PFSK-1 (cell line): Measurements from ENCODE around the gene MUC4.

Source experiments
- FOXP2 ChIP-seq: optimal IDR thresholded peaks from 2 replicates; pipeline ENCODE3; 2011; ENCODE audit warnings: borderline replicate concordance, control low read depth, inconsistent platforms; ENCODE audit not compliant: insufficient read depth; ENCODE audit errors: extremely low read length, extremely low read depth
- POLR2AphosphoS5 ChIP-seq: IDR thresholded peaks from 2 replicates; pipeline ENCODE4 v1.6.1; 2012; ENCODE audit warnings: low read depth, mild to moderate bottlenecking, control low read depth, low read length, moderate library complexity
- SIN3A ChIP-seq: IDR thresholded peaks from 2 replicates; pipeline ENCODE4 v1.6.1; 2012; ENCODE audit warnings: mild to moderate bottlenecking, low read length, moderate library complexity, borderline replicate concordance; ENCODE audit not compliant: insufficient read depth
- TAF1 ChIP-seq: IDR thresholded peaks from 2 replicates; pipeline ENCODE4 v1.6.1; 2012; ENCODE audit warnings: low read length, control low read depth, borderline replicate concordance; ENCODE audit not compliant: insufficient read depth
- TF ChIP-seq, protein P1 (sequence below), 2 experiments: IDR thresholded peaks; 2 replicates each; pipeline versions ENCODE4 v1.6.1 to v1.8.0; 2011 to 2012; ENCODE audit warnings: low read depth in 2 of 2, low read length in 2 of 2, control low read depth in 1 of 2, inconsistent platforms in 1 of 2, mild to moderate bottlenecking in 1 of 2, moderate library complexity in 1 of 2; ENCODE audit not compliant: insufficient read depth in 1 of 2

DNA sequence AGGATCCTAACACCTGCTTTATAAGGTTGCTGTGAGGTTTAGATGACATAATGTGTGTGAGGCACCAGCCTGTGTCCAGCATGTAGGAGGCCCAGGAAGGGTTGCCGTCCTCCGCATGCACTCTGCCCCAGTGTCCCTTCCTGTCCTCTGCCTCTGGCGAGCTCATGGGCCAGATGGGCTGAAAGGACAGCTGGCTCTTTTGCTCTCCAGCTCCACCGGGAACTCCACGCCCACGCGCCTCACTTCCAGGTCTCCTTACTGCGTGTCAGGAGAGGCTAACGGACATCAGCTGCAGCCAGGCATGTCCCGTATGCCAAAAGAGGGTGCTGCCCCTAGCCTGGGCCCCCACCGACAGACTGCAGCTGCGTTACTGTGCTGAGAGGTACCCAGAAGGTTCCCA is 78.8 kb downstream of the MUC4 start:
- TF ChIP-seq, protein P1, sequence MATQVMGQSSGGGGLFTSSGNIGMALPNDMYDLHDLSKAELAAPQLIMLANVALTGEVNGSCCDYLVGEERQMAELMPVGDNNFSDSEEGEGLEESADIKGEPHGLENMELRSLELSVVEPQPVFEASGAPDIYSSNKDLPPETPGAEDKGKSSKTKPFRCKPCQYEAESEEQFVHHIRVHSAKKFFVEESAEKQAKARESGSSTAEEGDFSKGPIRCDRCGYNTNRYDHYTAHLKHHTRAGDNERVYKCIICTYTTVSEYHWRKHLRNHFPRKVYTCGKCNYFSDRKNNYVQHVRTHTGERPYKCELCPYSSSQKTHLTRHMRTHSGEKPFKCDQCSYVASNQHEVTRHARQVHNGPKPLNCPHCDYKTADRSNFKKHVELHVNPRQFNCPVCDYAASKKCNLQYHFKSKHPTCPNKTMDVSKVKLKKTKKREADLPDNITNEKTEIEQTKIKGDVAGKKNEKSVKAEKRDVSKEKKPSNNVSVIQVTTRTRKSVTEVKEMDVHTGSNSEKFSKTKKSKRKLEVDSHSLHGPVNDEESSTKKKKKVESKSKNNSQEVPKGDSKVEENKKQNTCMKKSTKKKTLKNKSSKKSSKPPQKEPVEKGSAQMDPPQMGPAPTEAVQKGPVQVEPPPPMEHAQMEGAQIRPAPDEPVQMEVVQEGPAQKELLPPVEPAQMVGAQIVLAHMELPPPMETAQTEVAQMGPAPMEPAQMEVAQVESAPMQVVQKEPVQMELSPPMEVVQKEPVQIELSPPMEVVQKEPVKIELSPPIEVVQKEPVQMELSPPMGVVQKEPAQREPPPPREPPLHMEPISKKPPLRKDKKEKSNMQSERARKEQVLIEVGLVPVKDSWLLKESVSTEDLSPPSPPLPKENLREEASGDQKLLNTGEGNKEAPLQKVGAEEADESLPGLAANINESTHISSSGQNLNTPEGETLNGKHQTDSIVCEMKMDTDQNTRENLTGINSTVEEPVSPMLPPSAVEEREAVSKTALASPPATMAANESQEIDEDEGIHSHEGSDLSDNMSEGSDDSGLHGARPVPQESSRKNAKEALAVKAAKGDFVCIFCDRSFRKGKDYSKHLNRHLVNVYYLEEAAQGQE (IDR thresholded peaks at IDR 0.05; ENCODE audit: insufficient read depth in 1 of 2, low read depth in 2 of 2, low read length in 2 of 2), result no peak
- TF ChIP-seq SIN3A (no peak), POLR2AphosphoS5 (no peak), FOXP2 (peak; percentile 34), TAF1 (no peak)
